HCT116 (cell line): ENCODE data around the gene NPTX1. TPM values are rescaled to one million over a fixed set of nuclear protein-coding genes. Genes with fewer than 3 reads are reported as not detected.

Source experiments
- ATAC-seq: fragments of 200-7000 bp; cut with Tn5 transposase; 2 replicates; pipeline ENCODE4 v1.9.1; 2020; ENCODE audit warnings: mild to moderate bottlenecking, moderate library complexity
- BruUV-seq: library from RNA; stranded (reverse); fragments of 400-500 nt; replicated peaks from 2 replicates; lab custom pipeline; 2021; lab: Mats Ljungman, UMichigan
- CTCF ChIA-PET: fragments of 300-600 bp; sonication (Branson Sonifier 250); formaldehyde crosslinking; loops from one replicate; lab custom pipeline; 2021; ENCODE audit warnings: antibody characterized with exemption; lab: Charles Lee
- POLR2A ChIA-PET: fragments of 300-600, 350-600 bp; sonication (Branson Sonifier 250); formaldehyde crosslinking; loops from one replicate; lab custom pipeline; 2021; ENCODE audit warnings: antibody characterized with exemption; lab: Charles Lee
- RAD21 ChIA-PET, 2 experiments: fragments of 300-600 bp; sonication (Branson Sonifier 250); formaldehyde crosslinking; loops; one replicate each; lab custom pipeline; 2023; ENCODE audit warnings: low total read pairs in 2 of 2; ENCODE audit not compliant: uncharacterized antibody in 2 of 2, unreplicated experiment in 2 of 2, low non-redundant PET in 1 of 2; lab: Charles Lee
- DNase-seq: peaks from one replicate; pipeline ENCODE4 v3.0.0-alpha.2; 2010; ENCODE audit warnings: low read depth, low spot score
- H2AFZ ChIP-seq: fragments of 200-600 bp; shearing (Covaris generic), sonication (generic); 2 replicates; pipeline ENCODE4 v1.6.1; 2017; ENCODE audit warnings: low read depth, mixed run types, mixed read lengths, antibody characterized with exemption, low read length; ENCODE audit not compliant: poor library complexity, severe bottlenecking
- H3K27ac ChIP-seq: 2 replicates; pipeline ENCODE4 v1.5.1; 2012; ENCODE audit warnings: low read depth, low read length
- H3K27me3 ChIP-seq: fragments of 200-600 bp; sonication (generic); 2 replicates; pipeline ENCODE4 v1.6.1; 2016; ENCODE audit warnings: mixed run types, low read length, mixed read lengths; ENCODE audit not compliant: insufficient read depth
- H3K36me3 ChIP-seq, 2 experiments: fragments of 200-500 bp in 1 of 2; fragments of 200-600 bp in 1 of 2; sonication (Bioruptor generic) in 1 of 2; sonication (generic) in 1 of 2; 2 replicates each; pipeline versions ENCODE4 v1.5.1 to v1.6.1; 2014 to 2016; ENCODE audit warnings: low read length in 2 of 2, inconsistent platforms in 1 of 2, mixed read lengths in 1 of 2, mixed run types in 1 of 2; ENCODE audit not compliant: insufficient read depth in 2 of 2, control insufficient read depth in 1 of 2
- H3K4me1 ChIP-seq, 2 experiments: fragments of 200-600 bp in 1 of 2; sonication (generic) in 1 of 2; 2 replicates each; pipeline versions ENCODE4 v1.5.1 to v1.6.1; 2012 to 2017; ENCODE audit warnings: low read length in 2 of 2, inconsistent platforms in 1 of 2, mild to moderate bottlenecking in 1 of 2, mixed read lengths in 1 of 2, mixed run types in 1 of 2, moderate library complexity in 1 of 2; ENCODE audit not compliant: insufficient read depth in 2 of 2, control insufficient read depth in 1 of 2
- H3K4me2 ChIP-seq: fragments of 200-600 bp; sonication (generic); 2 replicates; pipeline ENCODE4 v1.6.1; 2017; ENCODE audit warnings: mixed run types, low read length, mixed read lengths
- H3K4me3 ChIP-seq, 2 experiments: fragments of 200-600 bp in 1 of 2; sonication (generic) in 1 of 2; replicated peaks in 1 of 2; 2 replicates each; pipeline ENCODE4 v1.5.1; 2011 to 2016; ENCODE audit warnings: low read length in 2 of 2, control low read depth in 1 of 2, low read depth in 1 of 2, mild to moderate bottlenecking in 1 of 2, mixed read lengths in 1 of 2, mixed run types in 1 of 2
- H3K79me2 ChIP-seq: fragments of 200-600 bp; sonication (generic); 2 replicates; pipeline ENCODE4 v1.6.1; 2017; ENCODE audit warnings: mild to moderate bottlenecking, mixed run types, low read length, moderate library complexity, mixed read lengths; ENCODE audit not compliant: insufficient read depth
- H3K9ac ChIP-seq: fragments of 200-600 bp; sonication (generic); 2 replicates; pipeline ENCODE4 v1.6.1; 2016; ENCODE audit warnings: low read length, mixed read lengths
- H3K9me2 ChIP-seq: fragments of 200-600 bp; sonication (generic), shearing (Covaris generic); 2 replicates; pipeline ENCODE4 v1.6.1; 2017; ENCODE audit warnings: mixed run types, mild to moderate bottlenecking, moderate library complexity; ENCODE audit not compliant: insufficient read depth
- H3K9me3 ChIP-seq, 2 experiments: fragments of 200-500 bp in 1 of 2; fragments of 200-600 bp in 1 of 2; sonication (Bioruptor generic) in 1 of 2; sonication (generic) in 1 of 2; 2 replicates each; pipeline ENCODE4 v1.6.1; 2014 to 2017; ENCODE audit warnings: low read length in 2 of 2, mixed read lengths in 2 of 2, inconsistent platforms in 1 of 2, low read depth in 1 of 2, mild to moderate bottlenecking in 1 of 2, mixed run types in 1 of 2, moderate library complexity in 1 of 2; ENCODE audit not compliant: control insufficient read depth in 1 of 2, insufficient read depth in 1 of 2
- H4K20me1 ChIP-seq: fragments of 200-600 bp; sonication (generic), shearing (Covaris generic); 2 replicates; pipeline ENCODE4 v1.6.1; 2017; ENCODE audit warnings: mixed run types, mild to moderate bottlenecking, moderate library complexity; ENCODE audit not compliant: insufficient read depth
- CBX3 ChIP-seq: IDR thresholded peaks from 2 replicates; pipeline ENCODE4 v1.6.1; 2012; ENCODE audit warnings: low read depth
- CEBPB ChIP-seq: IDR thresholded peaks from 2 replicates; pipeline ENCODE4 v1.6.1; 2012; ENCODE audit warnings: low read depth
- CTCF ChIP-seq, 3 experiments: fragments of 200-600 bp in 1 of 3; sonication (generic) in 1 of 3; IDR thresholded peaks in 2 of 3; conservative IDR thresholded peaks in 1 of 3; 2 replicates each; pipeline ENCODE4 v1.5.1; 2012 to 2017; ENCODE audit warnings: low read depth in 2 of 3, low read length in 2 of 3, antibody characterized with exemption in 1 of 3, borderline replicate concordance in 1 of 3, control low read depth in 1 of 3, mild to moderate bottlenecking in 1 of 3, mixed read lengths in 1 of 3, mixed run types in 1 of 3, moderate library complexity in 1 of 3; ENCODE audit not compliant: insufficient read depth in 1 of 3
- EGR1 ChIP-seq: IDR thresholded peaks from 2 replicates; pipeline ENCODE4 v1.6.1; 2012; ENCODE audit warnings: low read depth
- EZH2phosphoT487 ChIP-seq: fragments of 200-600 bp; IDR thresholded peaks from 2 replicates; pipeline ENCODE4 v1.6.1; 2018; ENCODE audit warnings: antibody characterized with exemption, borderline replicate concordance
- JUND ChIP-seq: IDR thresholded peaks from 2 replicates; pipeline ENCODE4 v1.6.1; 2012
- MAX ChIP-seq: IDR thresholded peaks from 2 replicates; pipeline ENCODE4 v1.6.1; 2012
- POLR2A ChIP-seq: IDR thresholded peaks from 2 replicates; pipeline ENCODE4 v1.7.0; 2011; ENCODE audit warnings: borderline replicate concordance; ENCODE audit not compliant: insufficient read depth, insufficient read length; ENCODE audit errors: extremely low read depth
- REST ChIP-seq: IDR thresholded peaks from 2 replicates; pipeline ENCODE4 v1.6.1; 2012; ENCODE audit warnings: low read depth
- SRF ChIP-seq: IDR thresholded peaks from 2 replicates; pipeline ENCODE4 v1.6.1; 2012; ENCODE audit warnings: low read depth
- YY1 ChIP-seq: IDR thresholded peaks from 2 replicates; pipeline ENCODE4 v1.6.1; 2011; ENCODE audit warnings: low read length, low read depth, moderate library complexity, mild to moderate bottlenecking; ENCODE audit not compliant: insufficient replicate concordance; ENCODE audit errors: extremely low read depth
- ZNF274 ChIP-seq: fragments of 200-500 bp; sonication (Bioruptor generic); IDR thresholded peaks from 2 replicates; pipeline ENCODE4 v1.6.1; 2014; ENCODE audit warnings: mild to moderate bottlenecking, low read depth, low read length, inconsistent platforms
- intact Hi-C: fragments of 100-400 bp; cut with micrococcal nuclease; formaldehyde crosslinking; loops from 2 replicates; pipeline ENCODE4 v1.10.0; 2022
- microRNA-seq: library from miRNA; unstranded; fragments of <30 nt; microRNA quantifications from one replicate; pipeline ENCODE4, GENCODE V29; 2016; ENCODE audit warnings: borderline number of aligned reads
- total RNA-seq: library from RNA; stranded (reverse); gene quantifications from one replicate; pipeline ENCODE4 v1.2.1, GENCODE V29; 2021; ENCODE audit not compliant: unreplicated experiment

The NPTX1 gene
- total RNA-seq, 1 experiment from 2014 or later: 0.15 TPM

- Histone ChIP-seq H3K4me2 (no peak overlapping the region), H3K36me3 (peaks cover 0 to 11% of the 10 kb centered on the region in 2 experiments; a peak in 1 of 4 replicates), H3K9ac (no peak overlapping the region), H2AFZ (no peak overlapping the region), H3K27me3 (no peaks in the 10 kb centered on the region), H3K4me1 (peaks cover 12 to 15% of the 10 kb centered on the region in 2 experiments; a peak in 3 of 4 replicates), H3K4me3 (no peak overlapping the region), H4K20me1 (no peaks in the 10 kb centered on the region), H3K9me3 (no peaks in the 10 kb centered on the region), H3K27ac (no peak overlapping the region), H3K79me2 (peaks cover 23% of the 10 kb centered on the region), H3K9me2 (no peaks in the 10 kb centered on the region)
- RAD21 ChIA-PET: no interaction called here
- ATAC-seq: no peak
- intact Hi-C loops: no loop called here
- POLR2A ChIA-PET: no interaction called here
- no TSS peak for BruUV-seq
- CTCF ChIA-PET: no interaction called here
- no peak for DNase-seq
- TF ChIP-seq EGR1 (no peak), ZNF274 (no peak), CBX3 (no peak), SRF (no peak), REST (no peak), YY1 (no peak), JUND (no peak), EZH2phosphoT487 (no peak), CEBPB (no peak), POLR2A (no peak), MAX (no peak), CTCF (IDR thresholded peaks at IDR 0.05 in 2 of 3, conservative IDR thresholded peaks at IDR 0.05 in 1 of 3; ENCODE audit: borderline replicate concordance in 1 of 3, insufficient read depth in 1 of 3, low read depth in 2 of 3, low read length in 2 of 3) (no peak)
Observed at GRCh38 chr17:80418589-80418988, 57.8 kb downstream of the NPTX1 start.

Small RNA genes lying within 50 kb of the gene (microRNA-seq; reads per million reads assigned to microRNA genes)
- 2.0 reads per million for gene MIR4730

Other genes starting within 250 kb of the NPTX1 start
- 44.5 TPM for gene RNF213, start 215.8 kb downstream of the NPTX1 start, total RNA-seq
- 45.6 TPM for gene ENDOV, start 61.4 kb downstream of the NPTX1 start, total RNA-seq
- gene RPTOR, start 68.2 kb upstream of the NPTX1 start, total RNA-seq: 69.5 TPM